ENCODE results near the gene UBE2D1.

- TF ChIP-seq GATA2 (IDR thresholded peaks at IDR 0.05; ENCODE audit: low read depth, low read length): no peak
- TF ChIP-seq GATA3 (IDR thresholded peaks at IDR 0.05; ENCODE audit: low read depth, low read length): no peak
Measured at GRCh38 chr10:58348571-58349033, 13.8 kb downstream of the UBE2D1 start.
